ENCODE results near the gene GALNS. TPM values are rescaled to one million over a fixed set of nuclear protein-coding genes. Genes with fewer than 3 reads are reported as not detected.

GALNS gene
- total and polyA plus RNA-seq, 2 of the 4 experiments (the other 2 are of a cell fraction): 7.2 to 32.5 TPM

GRCh38 chr16:88803264-88803987 is 53.3 kb downstream of the GALNS start, which contains the start of gene CDT1:
CDT1 (plus strand) TSS chr16:88803789; CDS start chr16:88803832, 43 bp downstream.
- DNase-seq: peak; percentile 69
- Histone ChIP-seq H3K36me3 (ENCODE audit: control insufficient read depth, insufficient read depth, low read length) (peaks cover 10% of the 10 kb centered on the region), H2AK9ac (replicated peaks; ENCODE audit: low read depth, low read length, poor library complexity) (peak within 1 kb of the TSS; percentile 98), H3K9me1 (ENCODE audit: insufficient read depth, low read length) (no peaks in the 10 kb centered on the region; the same call in 1 of the 2 replicates), H2BK120ac (ENCODE audit: low read depth, low read length) (no peak within 1 kb of the TSS), H3K27me3 (ENCODE audit: control insufficient read depth, insufficient read depth, low read length) (no peaks in the 10 kb centered on the region), H3K4ac (ENCODE audit: low read depth, low read length) (peak within 1 kb of the TSS; percentile 89), H3K4me2 (ENCODE audit: low read depth, low read length) (peak within 1 kb of the TSS; percentile 72), H2AFZ (replicated peaks; ENCODE audit: low read length, poor library complexity) (peak within 1 kb of the TSS; percentile 96), H2BK15ac (ENCODE audit: low read depth, low read length) (no peak within 1 kb of the TSS; the same call in 2 of the 3 replicates), H2BK20ac (ENCODE audit: low read depth, low read length) (no peak within 1 kb of the TSS), H3K18ac (ENCODE audit: low read depth, low read length) (no peak within 1 kb of the TSS), H4K91ac (ENCODE audit: insufficient read depth, low read depth, low read length) (peak within 1 kb of the TSS; percentile 68), H4K20me1 (ENCODE audit: insufficient read depth, low read length) (no peaks in the 10 kb centered on the region; the same call in 1 of the 2 replicates), H3K56ac (ENCODE audit: extremely low read depth, insufficient read depth, low read length) (peak within 1 kb of the TSS; percentile 30), H3K9ac (ENCODE audit: low read depth, low read length) (peak within 1 kb of the TSS; percentile 86), H3K4me1 (ENCODE audit: control insufficient read depth, insufficient read depth, low read length) (peaks cover 8% of the 10 kb centered on the region; the same call in 1 of the 2 replicates), H3K9me3 (ENCODE audit: control insufficient read depth, insufficient read depth, low read length) (no peaks in the 10 kb centered on the region), H3K23ac (ENCODE audit: low read depth, low read length) (peak within 1 kb of the TSS; percentile 91), H3K79me1 (ENCODE audit: low read depth in 1 of 2, low read length in 2 of 2) (peaks cover 7 to 39% of the 10 kb centered on the region in 2 experiments; a peak in 3 of 4 replicates), H3K14ac (replicated peaks; ENCODE audit: low read depth, low read length) (peak within 1 kb of the TSS; percentile 91), H4K5ac (ENCODE audit: low read depth, low read length) (no peak within 1 kb of the TSS), H4K8ac (ENCODE audit: low read depth in 2 of 2, low read length in 2 of 2) (peak within 1 kb of the TSS; percentile 71 to 93; a peak in 3 of 4 replicates), H2AK5ac (ENCODE audit: low read depth, low read length) (peak within 1 kb of the TSS; percentile 82), H3K4me3 (ENCODE audit: insufficient read depth, low read depth, low read length) (peak within 1 kb of the TSS; percentile 85), H2BK5ac (ENCODE audit: low read depth, low read length, poor library complexity, severe bottlenecking) (peak within 1 kb of the TSS; percentile 22), H3K27ac (ENCODE audit: insufficient read depth, low read length) (peak within 1 kb of the TSS; percentile 84; the same call in 1 of the 2 replicates)
- BruUV-seq (replicated peaks): no TSS peak
- ChIA-PET CTCF (no interaction called here), POLR2A (ENCODE audit: unreplicated experiment) (interaction anchor here (0.7 kb wide), 1 partner anchor 9 kb away, joined by 4 read pairs; no protein-coding TSS in a partner anchor)
- in situ Hi-C loops (cut with MboI; ENCODE audit: low sequenced_read_pairs) (no loop called here), intact Hi-C loops (cut with micrococcal nuclease) (no loop called here), dilution Hi-C loops (cut with HindIII; ENCODE audit: low sequenced_read_pairs, unreplicated experiment) (no loop called here)
- ATAC-seq (ENCODE audit: low read depth): peak; percentile 85
- WGBS, 2 experiments (ENCODE audit: extremely low coverage in 2 of 2, insufficient read length in 1 of 2): 0% methylated on average over 59 of the region's 98 CpGs; no CpG with 5 or more reads in 1 of the 2 experiments
- TF ChIP-seq NFE2L2 (IDR thresholded peaks at IDR 0.05; ENCODE audit: low read depth, low read length) (no peak), SMC3 (IDR thresholded peaks at IDR 0.05; ENCODE audit: low read depth, low read length) (no peak), MAFK (IDR thresholded peaks at IDR 0.05; ENCODE audit: low read depth, low read length) (no peak), CTCF (conservative IDR thresholded peaks at IDR 0.05; ENCODE audit: low read depth, low read length) (no peak), ELK1 (IDR thresholded peaks at IDR 0.05; ENCODE audit: borderline replicate concordance, low read depth, low read length) (no peak), CEBPB (IDR thresholded peaks at IDR 0.05; ENCODE audit: low read depth, low read length) (no peak), MXI1 (IDR thresholded peaks at IDR 0.05; ENCODE audit: borderline replicate concordance, low read depth, low read length) (0 out of 2 replicates have a peak, but pooled peaks have one; percentile 21), USF2 (IDR thresholded peaks at IDR 0.05; ENCODE audit: low read depth, low read length) (no peak), POLR2A (IDR thresholded peaks at IDR 0.05; ENCODE audit: low read depth, low read length) (0 out of 2 replicates have a peak, but pooled peaks have one; percentile 36), RFX5 (IDR thresholded peaks at IDR 0.05; ENCODE audit: low read depth, low read length) (no peak), CHD1 (IDR thresholded peaks at IDR 0.05; ENCODE audit: low read depth, low read length) (no peak; the same call in 1 of the 2 replicates), MAZ (IDR thresholded peaks at IDR 0.05; ENCODE audit: borderline replicate concordance, low read depth, low read length) (peak; percentile 60; the same call in 1 of the 2 replicates), FOS (IDR thresholded peaks at IDR 0.05; ENCODE audit: low read depth, low read length) (no peak), BHLHE40 (IDR thresholded peaks at IDR 0.05; ENCODE audit: low read depth, low read length) (peak; percentile 93)

All from IMR-90 (cell line).